HG03439 (cell line): ENCODE measurements around the gene PITPNC1.
"Not testable (repeated sequence)": the region's sequence is repeated elsewhere in the genome, so short reads cannot be mapped to it uniquely, and the experiment has no call there.

Source experiments
- ATAC-seq: cut with Tn5 transposase; IDR thresholded peaks from one replicate; pipeline ENCODE4 v1.9.1; 2021; ENCODE audit warnings: mild to moderate bottlenecking, moderate library complexity; ENCODE audit not compliant: unreplicated experiment

Gene PITPNC1

DNA sequence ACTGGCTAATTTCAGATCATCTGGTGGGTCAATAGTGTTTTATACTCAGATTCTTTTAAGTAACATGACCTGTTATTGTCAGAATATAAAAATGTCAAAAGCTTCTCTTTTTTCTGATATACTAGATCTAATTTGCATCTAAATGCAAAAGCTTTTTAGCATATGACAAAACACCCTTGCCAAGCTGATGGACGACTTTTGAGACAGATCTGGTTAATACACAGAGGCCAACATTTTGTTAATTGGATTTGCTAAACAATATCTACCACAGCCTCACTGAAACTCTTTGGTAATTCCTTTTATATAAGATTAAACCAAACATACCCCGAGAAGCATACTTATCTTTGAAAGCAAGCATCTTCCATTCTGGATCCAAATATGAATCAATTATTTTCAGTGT is 330.4 kb downstream of the PITPNC1 start:
- no peak for ATAC-seq

DNA sequence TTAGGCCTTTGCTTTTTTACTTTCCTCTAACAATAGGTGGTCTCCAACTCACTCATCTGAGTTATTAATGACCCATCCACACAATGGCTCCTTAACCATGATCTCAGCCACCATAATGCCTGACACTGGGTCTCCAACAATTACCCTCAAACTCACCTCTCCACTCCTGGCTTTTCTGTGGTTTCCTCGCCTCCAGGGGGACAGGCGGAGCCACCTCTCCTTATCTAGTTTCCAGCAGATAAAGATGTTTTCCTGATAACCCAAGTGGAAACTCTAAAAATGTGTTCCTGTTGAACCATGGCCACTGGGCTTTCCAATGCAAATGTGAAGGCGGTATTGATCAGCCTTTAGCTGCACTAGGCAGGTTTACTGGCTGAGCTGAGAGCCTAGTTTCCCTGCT is 331.3 kb downstream of the PITPNC1 start:
- no peak for ATAC-seq

DNA sequence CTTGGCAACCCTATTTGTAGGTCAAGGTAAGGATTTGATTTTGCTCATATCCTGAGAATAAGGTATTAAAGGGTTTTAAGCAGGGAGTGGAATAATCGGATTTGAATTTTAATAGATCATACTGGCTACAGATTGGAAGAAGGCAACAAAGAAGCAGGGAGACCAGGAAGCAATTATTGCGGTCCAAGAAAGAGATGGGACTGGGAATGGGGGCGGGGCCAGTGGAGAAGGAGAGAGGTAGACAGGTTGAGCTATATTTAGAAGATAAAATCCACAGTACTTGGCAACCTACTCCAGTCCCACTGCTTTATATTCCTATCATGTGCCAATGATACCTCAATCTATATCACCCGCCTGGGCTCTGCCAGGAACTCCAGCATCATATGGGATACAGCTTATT is 334.8 kb downstream of the PITPNC1 start:
- no peak for ATAC-seq

DNA sequence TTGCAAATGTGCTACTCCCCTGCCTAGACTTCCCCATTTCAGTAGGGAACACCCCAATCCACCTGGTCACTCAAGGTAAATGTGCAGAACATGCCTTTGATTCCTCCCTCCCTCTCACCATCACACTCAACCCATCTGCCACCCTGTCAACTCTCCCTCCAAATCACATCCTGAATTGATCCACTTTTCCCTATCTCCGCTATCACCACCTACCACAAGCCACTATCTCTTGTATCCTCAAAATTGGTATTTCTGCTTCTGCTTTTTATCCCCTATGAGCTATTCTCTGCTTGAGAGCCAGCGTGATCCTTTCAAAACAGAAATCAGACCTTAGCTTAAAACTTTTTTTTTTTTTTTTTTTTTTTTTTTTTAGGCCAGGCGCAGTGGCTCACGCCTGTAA is 335.3 kb downstream of the PITPNC1 start:
- ATAC-seq, result no peak

- no peak for ATAC-seq
These were observed 336.1 kb downstream of the PITPNC1 start for GRCh38 chr17:67713169-67713568.

DNA sequence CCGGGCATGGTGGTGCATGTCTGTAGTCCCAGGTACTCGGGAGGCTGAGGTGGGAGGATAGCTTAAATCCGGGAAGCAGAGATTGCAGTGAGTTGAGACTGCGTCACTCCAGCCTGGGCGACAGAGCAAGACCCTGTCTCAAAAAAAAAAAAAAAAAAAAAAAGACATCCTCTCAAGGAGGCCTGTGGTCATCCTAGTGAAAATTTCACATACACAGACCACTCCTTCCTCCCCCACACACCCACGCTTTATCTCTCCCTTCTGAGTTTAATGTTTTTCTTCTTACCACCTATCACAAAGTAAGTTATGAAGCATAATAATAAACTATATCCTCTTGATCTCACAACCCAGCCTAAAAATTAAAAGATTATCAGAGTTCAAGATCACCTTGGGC is 339.3 kb downstream of the PITPNC1 start:
- no peak for ATAC-seq

- ATAC-seq, result peak; percentile 3
These were observed 340.1 kb downstream of the PITPNC1 start for GRCh38 chr17:67717192-67717623.

DNA sequence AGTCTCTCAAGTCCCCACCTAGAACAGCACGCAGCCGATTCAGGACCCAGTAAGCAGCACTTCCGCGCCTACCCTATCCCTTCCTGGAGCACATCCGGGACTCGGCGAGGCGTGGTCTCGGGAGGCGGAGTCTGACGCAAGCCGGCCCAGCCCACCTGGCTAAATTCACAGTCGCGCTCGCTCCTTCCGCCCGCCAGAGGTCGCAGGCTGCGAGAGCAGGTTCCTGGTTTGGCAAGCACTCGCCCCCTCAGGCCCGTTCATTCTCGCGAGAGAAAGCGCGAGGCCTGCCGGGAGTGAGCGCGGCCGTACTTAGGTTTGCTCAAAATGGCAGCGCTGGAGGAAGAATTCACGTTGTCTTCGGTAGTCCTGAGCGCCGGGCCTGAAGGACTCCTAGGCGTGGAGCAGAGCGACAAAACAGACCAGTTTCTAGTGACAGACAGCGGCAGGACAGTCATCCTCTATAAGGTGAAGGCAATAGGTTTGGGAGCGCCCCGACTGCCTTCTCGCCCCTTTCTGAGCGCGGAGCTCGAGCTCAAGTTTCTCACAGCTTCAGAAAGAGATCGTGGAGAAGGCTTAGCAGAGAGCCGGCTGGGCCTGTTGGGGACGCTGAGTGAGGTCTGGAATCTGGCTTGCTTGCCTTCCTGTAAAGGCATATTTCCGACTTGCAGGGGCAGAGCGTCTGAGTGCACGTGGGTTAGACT is 340.7 kb downstream of the PITPNC1 start, which contains the start of gene NOL11:
Gene NOL11, plus strand, starts transcription at position 313 of the 701 bp plus-strand sequence. Its CDS starts 12 bp downstream, at position 325.
- peak; percentile 96 for ATAC-seq

DNA sequence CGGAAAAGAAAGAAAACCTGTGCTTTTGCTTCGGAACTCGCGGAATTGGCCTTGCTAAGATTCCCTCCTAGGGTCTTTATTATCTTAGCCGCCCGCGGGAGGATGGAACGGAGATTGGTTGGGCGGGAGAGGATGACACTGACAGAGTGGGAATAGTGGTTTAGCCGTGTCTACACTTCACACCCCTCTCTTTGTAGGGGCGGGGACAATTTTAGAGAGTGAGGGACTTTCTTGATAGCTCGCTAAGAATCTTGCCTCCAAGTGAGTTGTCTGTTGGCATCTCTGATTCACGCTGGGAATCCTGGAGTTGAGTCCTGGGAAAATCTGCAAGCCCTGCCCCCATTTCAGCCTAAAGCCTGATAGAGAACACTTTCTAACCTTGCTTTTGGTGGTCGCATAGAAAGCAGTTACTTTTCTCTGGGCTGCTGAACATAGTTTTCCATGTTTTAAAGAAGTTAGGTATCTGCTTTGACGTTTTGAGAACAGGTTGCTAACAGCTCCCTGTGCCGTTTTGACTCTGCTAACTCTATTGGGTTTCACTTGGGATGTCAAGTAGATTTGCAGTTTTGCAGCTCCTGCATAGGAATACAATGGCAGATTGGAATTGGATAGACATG is 341.4 kb downstream of the PITPNC1 start:
- peak; percentile 11 for ATAC-seq

GRCh38 chr17:67725373-67725791 is 348.3 kb downstream of the PITPNC1 start:
- ATAC-seq, result no peak

- no peak for ATAC-seq
These were observed 348.7 kb downstream of the PITPNC1 start for GRCh38 chr17:67725807-67726206.

- not testable (repeated sequence) for ATAC-seq
These were observed 350.3 kb downstream of the PITPNC1 start for GRCh38 chr17:67727152-67728039.

- ATAC-seq, result no peak
These were observed 352.8 kb downstream of the PITPNC1 start for GRCh38 chr17:67729903-67730302.

DNA sequence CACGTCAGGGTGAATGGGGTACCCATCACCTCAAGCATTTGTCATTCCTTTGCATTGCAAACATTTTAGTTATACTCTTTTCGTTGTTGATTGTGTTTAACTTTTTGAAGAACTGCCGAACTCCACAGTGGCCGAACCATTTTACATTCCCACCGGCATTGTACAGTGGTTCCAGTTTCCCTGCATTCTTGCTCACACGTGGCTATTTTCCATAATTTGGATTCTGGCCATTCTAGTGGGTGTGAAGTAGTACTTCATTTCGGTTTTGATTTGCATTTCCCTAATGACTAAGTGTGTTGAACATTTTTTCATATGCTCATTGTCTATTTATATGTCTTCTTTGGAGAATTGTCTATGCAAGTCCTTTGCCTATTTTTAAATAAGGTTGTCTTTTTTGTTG is 353.6 kb downstream of the PITPNC1 start:
- ATAC-seq, result no peak

GRCh38 chr17:67733449-67733848 is 356.4 kb downstream of the PITPNC1 start:
- ATAC-seq, result no peak

DNA sequence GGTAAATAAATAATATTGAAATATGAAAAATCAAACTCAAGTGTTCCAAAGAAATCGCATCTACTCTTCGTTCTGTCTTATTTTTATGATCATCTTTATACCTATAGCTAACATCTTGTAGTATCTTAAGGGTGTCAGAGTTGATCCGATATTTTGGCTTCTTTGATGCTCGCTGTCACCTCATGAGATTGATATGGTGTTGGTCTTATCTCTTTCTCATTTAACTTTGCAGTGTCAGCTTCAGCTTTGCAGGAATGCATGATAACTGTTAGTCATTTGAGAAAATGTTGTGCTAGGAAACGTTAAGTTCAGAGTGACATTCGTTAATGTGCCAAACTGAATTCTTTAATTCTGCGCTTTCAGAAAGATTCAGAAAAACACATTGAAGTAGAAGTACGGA is 360.1 kb downstream of the PITPNC1 start:
- no peak for ATAC-seq

- ATAC-seq, result no peak
These were observed 364.9 kb downstream of the PITPNC1 start for GRCh38 chr17:67742025-67742424.
